Frontal cortex (tissue), 4 donors: ENCODE results near the gene SETBP1. TPM values are rescaled to one million over a fixed set of nuclear protein-coding genes. Genes with fewer than 3 reads are reported as not detected.

Experiments used
- DNase-seq, 2 donors: peaks; one replicate each; pipeline ENCODE4 v3.0.0; 2012; ENCODE audit warnings: low spot score in 2 of 2
- FAIRE-seq: peaks from 2 replicates; lab custom pipeline; 2012; peaks lifted over from hg19 to GRCh38; lab: Jason Lieb, UNC
- total RNA-seq: library from RNA; depleted of rRNA; stranded (reverse); fragments of >200 nt; gene quantifications from one replicate; pipeline ENCODE4 v1.2.3, GENCODE V29; 2014
- donor health status: control.
- donor health status: control.
- donor health status: control.

SETBP1 gene
- total RNA-seq, 1 donor from 2014 or later, result 34.2 TPM

DNA sequence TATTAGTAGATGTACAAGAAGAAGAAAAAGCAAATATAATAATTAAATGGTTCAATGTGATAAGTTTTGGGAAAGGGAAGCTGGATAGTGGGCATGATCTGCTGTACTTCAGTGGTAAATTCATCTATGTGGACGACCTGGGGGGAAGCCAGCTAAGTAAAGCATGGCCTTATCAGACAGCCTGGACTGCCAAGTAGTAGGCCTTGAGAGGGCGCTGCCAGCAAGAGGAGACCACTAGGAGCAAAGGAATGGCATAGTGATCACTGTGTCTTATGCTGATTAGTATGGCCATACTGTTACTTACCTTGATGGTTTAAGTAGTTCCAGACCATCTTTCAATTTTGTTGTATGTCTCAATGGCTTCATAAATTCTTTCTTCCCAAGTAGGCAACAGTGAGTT is 287.6 kb downstream of the SETBP1 start:
- no peak for DNase-seq

GRCh38 chr18:44969214-44969795 is 288.6 kb downstream of the SETBP1 start:
- DNase-seq (no peak), FAIRE-seq (no peak)

More for the DNA sequence above, 287.6 kb downstream of the SETBP1 start:
- no peak for FAIRE-seq

DNA sequence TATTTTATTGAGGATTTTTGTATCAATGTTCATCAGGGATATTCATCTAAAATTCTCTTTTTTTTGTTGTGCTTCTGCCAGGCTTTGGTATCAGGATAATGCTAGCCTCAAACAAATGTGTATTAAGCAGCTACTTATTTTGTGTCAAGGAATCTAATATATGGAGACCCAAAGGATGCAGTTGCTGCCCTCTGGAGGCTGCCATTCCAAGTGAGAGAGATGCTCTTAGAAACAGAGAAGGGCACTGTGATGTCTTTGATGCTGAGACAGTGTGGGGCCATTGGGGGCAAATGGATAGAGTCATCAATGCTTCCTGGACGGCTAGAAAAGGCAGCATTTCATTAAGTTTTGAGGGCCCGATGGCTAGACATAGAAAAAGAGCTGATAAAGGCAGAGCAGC is 292.6 kb downstream of the SETBP1 start:
- FAIRE-seq, result no peak

GRCh38 chr18:44974174-44974573 is 293.5 kb downstream of the SETBP1 start:
- no peak for DNase-seq
- no peak for FAIRE-seq

More for the DNA sequence above, 292.6 kb downstream of the SETBP1 start:
- no peak for DNase-seq

GRCh38 chr18:44977856-44978255 is 297.2 kb downstream of the SETBP1 start:
- DNase-seq (no peak), FAIRE-seq (no peak)

GRCh38 chr18:44979748-44980147 is 299.1 kb downstream of the SETBP1 start:
- FAIRE-seq, result no peak

GRCh38 chr18:44981121-44981520 is 300.4 kb downstream of the SETBP1 start:
- DNase-seq (no peak), FAIRE-seq (no peak)

More at GRCh38 chr18:44979748-44980147, 299.1 kb downstream of the SETBP1 start:
- DNase-seq, result no peak

DNA sequence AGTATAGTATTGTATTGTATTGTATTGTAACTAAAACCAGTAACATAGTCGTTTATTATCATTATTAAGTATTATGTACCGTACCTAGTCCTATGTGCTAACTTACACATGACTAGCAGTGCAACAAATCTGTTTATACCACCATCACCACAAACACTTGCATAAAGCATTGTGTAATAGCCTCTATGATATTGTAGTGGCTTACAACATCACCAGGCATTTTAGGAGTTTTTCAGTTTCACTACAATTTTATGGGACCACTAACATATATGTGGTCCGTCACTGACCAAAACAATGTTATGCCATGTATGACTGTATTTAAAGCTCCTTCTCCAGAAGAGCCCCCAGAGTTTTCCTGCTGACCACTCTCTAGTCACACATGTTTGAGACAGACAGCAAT is 306.2 kb downstream of the SETBP1 start:
- DNase-seq (no peak), FAIRE-seq (no peak)

GRCh38 chr18:44987371-44987770 is 306.7 kb downstream of the SETBP1 start:
- FAIRE-seq, result no peak
- no peak for DNase-seq

DNA sequence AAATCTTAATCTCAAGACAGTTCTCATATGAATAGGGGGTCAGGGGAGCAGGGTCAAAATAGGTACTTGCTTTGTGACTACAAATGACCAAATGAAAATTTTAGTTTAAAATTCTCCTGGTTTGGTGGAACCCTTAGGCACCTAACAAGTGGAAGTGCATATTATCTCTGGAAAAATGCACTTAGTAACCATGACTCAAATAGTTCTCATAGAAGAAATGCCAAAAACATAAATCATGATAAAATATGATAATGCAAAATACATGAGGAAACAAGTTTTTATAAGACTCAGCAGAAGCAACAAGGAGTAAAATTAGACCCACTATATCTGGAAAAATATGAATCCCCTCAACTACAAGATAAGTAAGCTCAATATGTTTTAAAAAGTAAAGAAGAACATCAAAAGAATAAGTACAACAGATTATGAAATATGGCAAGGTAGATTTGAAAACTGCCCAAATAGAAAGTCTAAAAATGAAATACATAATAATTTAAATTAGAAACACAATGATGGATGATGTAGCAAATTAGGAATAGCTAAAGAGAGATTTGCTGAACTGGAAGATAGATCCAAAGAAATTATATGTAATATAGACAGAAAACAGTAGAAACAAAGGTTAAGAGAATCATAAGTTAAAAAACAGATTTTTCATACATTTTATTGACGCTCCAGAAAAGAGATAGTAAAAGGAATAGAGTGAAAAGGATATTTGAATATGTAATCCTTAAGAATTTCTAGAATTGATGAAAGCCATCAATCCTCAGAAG is 308.3 kb downstream of the SETBP1 start:
- FAIRE-seq, result no peak
- DNase-seq, result no peak

GRCh38 chr18:44996261-44996660 is 315.6 kb downstream of the SETBP1 start:
- DNase-seq (no peak), FAIRE-seq (no peak)

DNA sequence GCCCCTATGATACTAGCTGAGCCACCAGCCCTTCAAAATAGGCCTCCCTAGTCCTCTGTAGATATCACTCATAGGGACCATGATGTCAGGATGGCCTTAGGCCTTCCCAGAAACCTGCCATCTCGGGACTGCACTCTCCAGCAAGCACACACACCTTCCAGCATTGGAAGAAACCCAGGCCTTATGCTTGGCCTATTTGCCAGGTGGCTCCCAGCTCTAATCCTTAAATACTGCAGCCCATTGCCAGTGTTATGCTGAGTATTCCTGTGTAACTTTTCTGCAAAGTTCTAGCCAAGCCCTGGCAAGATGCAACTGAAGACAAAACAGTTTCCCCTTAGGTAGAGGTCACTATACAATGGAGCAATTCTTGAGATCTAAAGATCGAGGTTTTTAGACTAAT is 316.5 kb downstream of the SETBP1 start:
- DNase-seq (no peak), FAIRE-seq (no peak)

DNA sequence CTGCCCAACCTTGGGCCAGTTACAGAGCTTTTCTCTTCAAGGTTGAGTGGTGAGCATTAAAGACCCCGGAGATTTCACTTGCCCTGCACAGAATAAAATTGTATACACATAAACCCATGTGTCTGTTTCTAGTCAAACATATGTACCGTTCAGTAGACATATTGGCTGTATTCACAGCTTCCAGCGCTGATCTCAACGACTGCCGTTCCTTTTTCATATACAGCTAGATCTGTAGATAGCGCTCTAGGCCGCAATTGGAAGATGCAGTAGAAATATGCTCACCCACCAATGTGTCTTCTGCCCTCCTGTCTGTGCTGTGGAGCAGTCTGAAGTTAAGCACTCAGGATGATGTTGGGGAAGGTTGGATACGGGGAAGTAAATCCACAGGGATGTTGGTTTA is 317.7 kb downstream of the SETBP1 start:
- FAIRE-seq (no peak), DNase-seq (no peak)

DNA sequence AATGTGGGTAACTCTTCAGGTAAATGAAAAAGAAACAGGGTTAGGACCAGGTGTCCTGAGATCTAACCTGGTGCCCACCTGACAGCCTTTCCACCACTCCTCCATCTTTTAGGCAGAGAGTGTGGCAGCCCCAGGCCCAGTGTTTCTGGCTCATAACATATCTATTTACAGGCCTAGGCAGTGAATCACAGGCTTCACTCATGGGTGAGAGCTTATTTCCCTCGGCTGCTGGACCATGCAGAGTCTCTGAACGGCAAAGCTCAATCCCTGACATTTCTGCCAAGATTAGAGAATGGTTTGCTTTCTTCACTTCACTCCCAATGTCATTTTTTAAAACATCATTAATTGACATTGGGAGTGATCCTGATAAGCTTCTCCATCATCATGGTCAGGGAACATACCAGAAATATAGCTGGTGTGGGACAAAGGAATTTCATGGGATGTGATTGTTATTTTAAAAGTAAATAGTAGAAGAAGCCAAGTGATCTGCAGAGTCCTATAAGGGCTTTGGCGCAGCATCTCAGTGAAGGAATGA is 323.9 kb downstream of the SETBP1 start:
- DNase-seq (no peak), FAIRE-seq (no peak)

- FAIRE-seq, result no peak
Observed at GRCh38 chr18:45006934-45007333, 326.2 kb downstream of the SETBP1 start.

DNA sequence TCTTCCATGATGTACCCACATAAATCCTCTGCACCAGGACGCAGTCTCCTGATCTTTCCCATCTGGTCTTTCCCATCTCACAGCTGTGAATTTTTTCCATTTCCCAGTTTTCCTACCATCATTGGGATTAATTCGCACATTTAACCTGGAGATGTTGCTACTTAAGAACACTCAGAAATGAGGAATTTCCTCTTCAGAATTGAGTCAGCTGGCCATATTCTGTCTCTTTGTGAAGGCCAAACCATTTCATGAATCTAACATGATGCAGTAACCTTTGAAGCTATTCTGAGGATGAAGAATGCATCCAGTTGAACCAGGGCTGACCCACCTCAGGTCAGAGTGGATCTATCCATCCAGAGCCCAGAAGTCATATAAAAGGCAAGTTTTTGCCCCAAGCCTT is 326.8 kb downstream of the SETBP1 start:
- FAIRE-seq, result no peak
- DNase-seq, result no peak

More at GRCh38 chr18:45006934-45007333, 326.2 kb downstream of the SETBP1 start:
- DNase-seq, result no peak

GRCh38 chr18:45008694-45009413 is 328.2 kb downstream of the SETBP1 start:
- DNase-seq (no peak), FAIRE-seq (no peak)

DNA sequence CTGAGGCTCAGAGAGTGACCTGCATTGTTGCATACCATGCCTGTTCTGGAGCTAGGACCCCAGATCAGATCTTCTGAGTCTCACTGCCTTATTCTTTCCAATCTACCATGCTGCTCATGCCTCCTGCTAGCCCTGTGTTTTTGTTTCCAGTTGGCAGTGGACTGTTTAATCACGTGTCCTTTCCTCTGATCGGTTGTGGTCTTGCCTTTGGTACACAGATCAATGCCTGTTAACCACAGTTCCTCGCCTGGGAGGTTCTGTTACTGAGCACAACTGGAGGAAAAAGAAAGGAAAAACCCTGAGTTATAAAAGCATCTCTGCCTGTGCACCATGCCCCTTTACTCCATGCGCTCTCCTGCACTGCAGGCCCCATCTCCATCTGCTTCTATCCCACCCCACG is 329.1 kb downstream of the SETBP1 start:
- no peak for DNase-seq
- no peak for FAIRE-seq

DNA sequence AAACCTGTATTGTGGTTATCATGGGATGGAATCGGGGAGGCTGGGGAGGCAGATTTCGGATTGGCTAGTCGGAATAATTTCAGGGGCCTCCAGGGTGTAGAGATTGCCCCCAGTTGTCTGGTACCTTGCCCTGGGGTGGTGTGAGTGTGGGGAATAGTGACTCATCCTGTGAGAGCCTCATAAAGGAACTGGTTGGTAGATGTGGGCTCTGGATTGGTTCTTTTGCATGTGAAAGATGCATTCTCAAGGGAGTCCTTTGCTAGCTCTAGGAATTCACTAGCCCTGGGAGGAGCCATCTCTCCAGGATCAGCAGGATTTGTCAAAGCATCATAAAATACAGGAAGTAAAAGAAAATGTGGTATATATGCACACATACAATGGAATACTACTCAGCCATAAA is 331.6 kb downstream of the SETBP1 start:
- FAIRE-seq, result no peak
- no peak for DNase-seq

GRCh38 chr18:45014047-45014501 is 333.4 kb downstream of the SETBP1 start:
- DNase-seq, result no peak
- no peak for FAIRE-seq

DNA sequence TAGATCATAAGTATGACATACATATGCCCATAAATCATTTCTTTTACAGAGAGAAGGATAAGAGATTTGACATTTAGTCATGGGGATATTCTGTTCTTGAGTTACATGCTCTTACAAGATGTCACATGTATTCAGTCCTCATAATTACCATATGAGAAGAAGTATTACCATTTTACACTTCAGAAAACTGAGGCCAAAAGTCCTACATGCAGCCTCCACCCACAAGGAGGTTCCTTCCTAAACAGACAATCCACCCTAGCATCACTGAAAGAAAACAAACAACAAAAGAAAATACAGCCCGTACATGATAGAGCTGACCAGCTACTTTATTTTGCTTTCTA is 335.1 kb downstream of the SETBP1 start:
- DNase-seq, result no peak
- FAIRE-seq, result no peak
